Tibial nerve (tissue), 4 donors: ENCODE measurements around the gene SELL. TPM values are rescaled to one million over a fixed set of nuclear protein-coding genes. Genes with fewer than 3 reads are reported as not detected.

ENCODE experiments used
- DNase-seq, 2 donors: peaks; one replicate each; pipeline ENCODE4 v3.0.0-alpha.2; 2019; ENCODE audit warnings: low spot score in 2 of 2
- H3K27ac ChIP-seq, 4 donors: fragments of 200-600 bp; sonication (generic) in 3 of 4; one replicate each; pipeline ENCODE4 v1.5.1; 2017 to 2019; ENCODE audit warnings: mild to moderate bottlenecking in 1 of 4
- H3K27me3 ChIP-seq, 2 donors: fragments of 200-600 bp; sonication (generic) in 1 of 2; one replicate each; pipeline versions ENCODE4 v1.5.1 to v1.6.0; 2017 to 2019
- H3K36me3 ChIP-seq, 3 donors: fragments of 200-600 bp; sonication (generic); one replicate each; pipeline ENCODE4 v1.5.1; 2018 to 2019
- H3K4me1 ChIP-seq, 4 donors: fragments of 200-600 bp; sonication (generic) in 3 of 4; one replicate each; pipeline ENCODE4 v1.5.1; 2017 to 2019
- H3K4me3 ChIP-seq, 4 donors: fragments of 200-600 bp; sonication (generic) in 3 of 4; one replicate each; pipeline ENCODE4 v1.5.1; 2017 to 2019; ENCODE audit warnings: mild to moderate bottlenecking in 1 of 4, moderate library complexity in 1 of 4
- H3K9me3 ChIP-seq, 4 donors: fragments of 200-600 bp; sonication (generic) in 3 of 4; one replicate each; pipeline ENCODE4 v1.5.1; 2017 to 2019
- EP300 ChIP-seq, 2 donors: sonication (generic); formaldehyde crosslinking; IDR thresholded peaks; one replicate each; pipeline ENCODE4 v1.6.1; 2017; ENCODE audit warnings: antibody characterized with exemption in 2 of 2, mild to moderate bottlenecking in 1 of 2
- POLR2A ChIP-seq, 2 donors: fragments of 450-650 bp; IDR thresholded peaks; one replicate each; pipeline ENCODE4 v1.6.1; 2017; ENCODE audit warnings: antibody characterized with exemption in 2 of 2, mild to moderate bottlenecking in 2 of 2, moderate library complexity in 2 of 2
- WGBS, 2 donors: methylation state at CpG; one replicate each; pipeline ENCODE4 v1.1.5; 2018; 5-methylcytosine and 5-hydroxymethylcytosine counted together
- total RNA-seq, 4 donors: library from RNA; depleted of rRNA; stranded (reverse); fragments of >200 nt; gene quantifications; one replicate each; pipeline ENCODE4 v1.1.0, GENCODE V29; 2016
- TF ChIP-seq, protein P1 (sequence below), 5 experiments: fragments of 200-600 bp in 3 of 5; fragments of 450-650 bp in 2 of 5; sonication (generic) in 3 of 5; IDR thresholded peaks; one replicate each; pipeline ENCODE4 v1.5.1; 2016 to 2019; ENCODE audit warnings: antibody characterized with exemption in 5 of 5, mild to moderate bottlenecking in 3 of 5, moderate library complexity in 2 of 5

SELL gene
- total RNA-seq, result 1 to 10 TPM; 2.1 to 5.0 (median 3.4) TPM

DNA sequence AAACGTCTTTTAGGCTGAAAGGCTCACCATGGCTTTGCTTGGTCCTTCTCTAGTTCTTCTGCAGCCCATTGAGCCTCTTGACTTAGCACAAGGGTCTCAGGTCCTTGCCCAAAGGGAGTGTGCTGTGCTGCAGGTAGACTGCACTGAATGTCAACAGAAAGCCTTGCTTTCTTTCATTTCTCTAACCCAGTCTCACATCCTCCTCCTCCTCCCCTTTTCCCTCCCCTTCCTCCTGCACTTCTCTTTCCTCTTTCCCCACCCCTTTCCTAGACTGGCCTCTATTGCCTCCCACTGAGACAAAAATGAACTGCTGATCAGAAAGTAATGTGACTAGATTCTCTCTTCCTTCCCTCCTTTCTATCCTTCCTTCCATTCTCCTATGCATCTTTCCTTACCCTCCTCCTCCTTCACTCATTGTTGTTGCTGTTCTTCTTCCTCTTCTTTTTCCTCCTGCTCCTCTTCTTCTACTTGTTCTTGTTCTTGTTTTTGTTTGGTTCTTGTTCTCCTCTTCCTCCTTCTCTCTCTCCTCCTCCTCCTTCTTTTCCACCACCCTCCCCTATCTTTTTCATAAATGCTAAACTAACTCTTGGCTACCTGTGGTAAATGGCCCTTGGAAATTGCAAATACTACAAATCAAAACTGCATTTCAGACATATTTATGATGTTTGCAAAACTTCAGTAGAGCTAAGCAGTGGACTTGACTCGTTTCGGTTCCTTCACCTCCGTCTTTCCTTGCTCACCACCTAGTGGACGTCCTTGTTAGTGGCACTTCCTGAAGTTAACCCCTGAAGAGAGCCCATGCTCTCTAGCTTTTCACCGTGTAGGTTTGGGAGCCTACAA, at the start of gene SELL:
Gene SELL (minus strand): TSS at position 152 of the 840 bp plus-strand sequence. CDS start 122 bp downstream, at position 30.
- peaks cover 0 to 12% (median 0%) of the 10 kb centered on the region in 4 donors for H3K4me1 ChIP-seq
- peaks cover 0 to 17% (median 0%) of the 10 kb centered on the region in 4 donors for H3K9me3 ChIP-seq
- H3K36me3 ChIP-seq, result no peaks in the 10 kb centered on the region
- DNase-seq, result peak; percentile 21 to 77
- TF ChIP-seq POLR2A (IDR thresholded peaks at IDR 0.05) (no peak), EP300 (IDR thresholded peaks at IDR 0.05) (no peak)
- TF ChIP-seq, protein P1, sequence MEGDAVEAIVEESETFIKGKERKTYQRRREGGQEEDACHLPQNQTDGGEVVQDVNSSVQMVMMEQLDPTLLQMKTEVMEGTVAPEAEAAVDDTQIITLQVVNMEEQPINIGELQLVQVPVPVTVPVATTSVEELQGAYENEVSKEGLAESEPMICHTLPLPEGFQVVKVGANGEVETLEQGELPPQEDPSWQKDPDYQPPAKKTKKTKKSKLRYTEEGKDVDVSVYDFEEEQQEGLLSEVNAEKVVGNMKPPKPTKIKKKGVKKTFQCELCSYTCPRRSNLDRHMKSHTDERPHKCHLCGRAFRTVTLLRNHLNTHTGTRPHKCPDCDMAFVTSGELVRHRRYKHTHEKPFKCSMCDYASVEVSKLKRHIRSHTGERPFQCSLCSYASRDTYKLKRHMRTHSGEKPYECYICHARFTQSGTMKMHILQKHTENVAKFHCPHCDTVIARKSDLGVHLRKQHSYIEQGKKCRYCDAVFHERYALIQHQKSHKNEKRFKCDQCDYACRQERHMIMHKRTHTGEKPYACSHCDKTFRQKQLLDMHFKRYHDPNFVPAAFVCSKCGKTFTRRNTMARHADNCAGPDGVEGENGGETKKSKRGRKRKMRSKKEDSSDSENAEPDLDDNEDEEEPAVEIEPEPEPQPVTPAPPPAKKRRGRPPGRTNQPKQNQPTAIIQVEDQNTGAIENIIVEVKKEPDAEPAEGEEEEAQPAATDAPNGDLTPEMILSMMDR (IDR thresholded peaks at IDR 0.05), result peak; percentile 72 to 81 (median 74)
- H3K4me3 ChIP-seq, result peak within 1 kb of the TSS in 3 of 4 donors; percentile 17 to 39 (median 22)
- no peaks in the 10 kb centered on the region for H3K27me3 ChIP-seq
- peak within 1 kb of the TSS in 3 of 4 donors; percentile 52 to 70 (median 64) for H3K27ac ChIP-seq
- WGBS, 2 donors, result 12 to 14% methylated on average over 6 of the region's 6 CpGs

DNA sequence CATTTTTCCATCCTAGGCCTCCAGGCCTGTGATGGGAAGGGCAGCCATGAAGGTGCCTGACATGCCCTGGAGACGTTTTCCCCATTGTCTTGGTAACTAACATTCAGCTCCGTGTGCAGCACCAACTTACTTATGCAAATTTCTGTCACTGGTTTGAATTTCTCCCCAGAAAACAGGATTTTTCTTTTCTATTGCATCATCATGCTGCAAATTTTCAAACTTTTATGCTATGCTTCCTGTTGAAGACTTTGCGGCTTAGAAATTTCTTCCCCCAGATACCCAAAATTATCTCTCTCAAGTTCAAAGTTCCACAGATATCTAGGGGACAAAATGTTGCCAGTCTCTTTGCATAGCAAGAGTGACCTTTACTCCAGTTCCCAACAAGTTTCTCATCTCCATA, 47.6 kb upstream of the SELL start:
- Histone ChIP-seq H3K4me3 (no peak overlapping the region), H3K27ac (no peak overlapping the region), H3K36me3 (no peaks in the 10 kb centered on the region), H3K4me1 (no peaks in the 10 kb centered on the region), H3K9me3 (peaks cover 0 to 4% (median 0%) of the 10 kb centered on the region in 4 donors), H3K27me3 (no peaks in the 10 kb centered on the region)
- 87 to 89% methylated on average over 3 of the region's 3 CpGs for WGBS, 2 donors
- no peak for TF ChIP-seq EP300 (IDR thresholded peaks at IDR 0.05)
- TF ChIP-seq, protein P1 (IDR thresholded peaks at IDR 0.05), result no peak
- TF ChIP-seq POLR2A (IDR thresholded peaks at IDR 0.05), result no peak
- no peak for DNase-seq

GRCh38 chr1:169753549-169753948, 42.1 kb upstream of the SELL start:
- H3K27ac ChIP-seq, result no peak overlapping the region
- H3K36me3 ChIP-seq, result no peaks in the 10 kb centered on the region
- WGBS, 2 donors, result 73 to 79% methylated on average over 4 of the region's 4 CpGs
- DNase-seq, result no peak
- no peak overlapping the region for H3K4me3 ChIP-seq
- H3K27me3 ChIP-seq, result no peaks in the 10 kb centered on the region
- TF ChIP-seq, protein P1 (IDR thresholded peaks at IDR 0.05), result no peak
- no peak for TF ChIP-seq POLR2A (IDR thresholded peaks at IDR 0.05)
- no peak for TF ChIP-seq EP300 (IDR thresholded peaks at IDR 0.05)
- H3K9me3 ChIP-seq, result no peaks in the 10 kb centered on the region
- H3K4me1 ChIP-seq, result no peaks in the 10 kb centered on the region

DNA sequence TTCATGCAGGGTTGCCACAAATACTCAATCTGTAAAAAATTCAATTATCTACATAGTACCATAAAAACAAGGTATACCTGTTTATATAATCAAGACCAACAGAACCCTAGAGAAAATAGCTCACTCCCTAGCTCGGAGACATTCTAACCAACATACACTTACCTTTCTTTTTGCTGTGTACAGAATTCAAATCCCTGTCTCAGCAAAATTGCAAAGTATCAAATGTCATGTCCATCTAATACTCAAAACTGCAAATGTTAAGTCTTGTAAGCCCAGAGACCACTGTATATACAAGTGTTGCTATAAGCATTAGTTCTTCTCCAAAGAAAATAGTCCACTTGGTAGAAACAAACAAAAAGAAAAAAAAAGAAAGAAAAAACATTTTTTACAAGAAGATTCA, 38.6 kb upstream of the SELL start:
- Histone ChIP-seq H3K36me3 (no peaks in the 10 kb centered on the region), H3K27ac (no peak overlapping the region), H3K4me3 (no peak overlapping the region), H3K27me3 (no peaks in the 10 kb centered on the region), H3K9me3 (no peaks in the 10 kb centered on the region), H3K4me1 (peaks cover 0 to 4% (median 0%) of the 10 kb centered on the region in 4 donors)
- no peak for DNase-seq
- WGBS, 2 donors, result 78 to 85% methylated on average over 1 of the region's 1 CpG
- TF ChIP-seq EP300 (IDR thresholded peaks at IDR 0.05) (no peak), POLR2A (IDR thresholded peaks at IDR 0.05) (no peak)
- TF ChIP-seq, protein P1 (IDR thresholded peaks at IDR 0.05), result no peak

DNA sequence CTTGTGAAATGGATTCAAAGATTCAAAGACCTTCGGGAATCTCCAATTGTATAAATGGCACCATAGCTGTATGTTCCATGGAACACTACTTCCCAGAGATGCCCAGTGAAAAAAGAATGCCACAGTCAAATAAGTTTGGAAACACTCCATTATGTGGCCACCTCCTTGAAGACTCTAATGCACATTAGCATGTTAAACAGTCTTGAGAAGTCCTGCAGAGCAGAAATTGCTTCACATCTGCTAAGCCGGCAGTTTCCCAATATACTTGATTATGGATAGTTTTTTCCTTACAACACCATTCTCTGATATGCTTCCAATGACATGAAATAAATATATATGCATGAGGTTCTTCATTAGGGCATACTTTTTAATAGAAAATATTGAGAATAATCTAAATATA, 35.1 kb upstream of the SELL start:
- DNase-seq, result no peak
- H3K27me3 ChIP-seq, result no peaks in the 10 kb centered on the region
- TF ChIP-seq POLR2A (IDR thresholded peaks at IDR 0.05) (no peak), EP300 (IDR thresholded peaks at IDR 0.05) (no peak)
- TF ChIP-seq, protein P1 (IDR thresholded peaks at IDR 0.05), result no peak
- peaks cover 0 to 3% (median 0%) of the 10 kb centered on the region in 4 donors for H3K9me3 ChIP-seq
- H3K36me3 ChIP-seq, result no peaks in the 10 kb centered on the region
- WGBS, 2 donors, result 87 to 92% methylated on average over 2 of the region's 2 CpGs
- peaks cover 0 to 21% (median 1%) of the 10 kb centered on the region in 4 donors for H3K4me1 ChIP-seq
- no peak overlapping the region for H3K27ac ChIP-seq
- no peak overlapping the region for H3K4me3 ChIP-seq
